Right cardiac atrium (tissue), 5 donors: Measurements from ENCODE around the gene OR12D3. TPM values are rescaled to one million over a fixed set of nuclear protein-coding genes. Genes with fewer than 3 reads are reported as not detected.

Experiments
- ATAC-seq, 2 donors: fragments of 200-7000 bp; cut with Tn5 transposase; one replicate each; pipeline versions ENCODE4 v1.8.0 to v1.9.1; 2020; ENCODE audit warnings: moderate library complexity in 2 of 2, mild to moderate bottlenecking in 1 of 2
- DNase-seq, 3 donors: peaks; one replicate each; pipeline ENCODE4 v3.0.0-alpha.2; 2020
- H3K27ac ChIP-seq: one replicate; pipeline ENCODE4 v1.5.1; 2013; ENCODE audit warnings: mild to moderate bottlenecking, low read length, control low read depth, moderate library complexity
- H3K27me3 ChIP-seq: one replicate; pipeline ENCODE4 v1.6.1; 2013; ENCODE audit not compliant: control insufficient read depth, insufficient read depth
- H3K4me1 ChIP-seq: one replicate; pipeline ENCODE4 v1.6.1; 2013; ENCODE audit warnings: low read length; ENCODE audit not compliant: control insufficient read depth, insufficient read depth
- H3K4me3 ChIP-seq: one replicate; pipeline ENCODE4 v1.5.1; 2013; ENCODE audit warnings: low read length, control low read depth
- H3K9me3 ChIP-seq: one replicate; pipeline ENCODE4 v1.6.1; 2013; ENCODE audit warnings: low read length; ENCODE audit not compliant: control insufficient read depth
- WGBS: extraction: QIAGEN DNeasy Blood & Tissue Kit; methylation state at CpG from one replicate; pipeline ENCODE4 v1.1.7; 2013; 5-methylcytosine and 5-hydroxymethylcytosine counted together
- intact Hi-C, 4 donors: fragments of 100-400 bp; cut with DNase I; formaldehyde crosslinking; loops; one replicate each; pipeline versions ENCODE4 v1.11.0 to v1.14.0; 2022 to 2023
- long read RNA-seq, 4 donors: library from polyadenylated mRNA; unstranded; transcript quantifications; one replicate each; pipeline ENCODE4 v2.0.0, GENCODE V29; 2020 to 2021
- polyA plus RNA-seq: library from polyadenylated mRNA; stranded (reverse); fragments of 200-250 nt; gene quantifications from one replicate; pipeline ENCODE4 v1.2.3, GENCODE V29; 2013
- total RNA-seq, 4 donors: library from RNA; stranded (reverse); fragmentation: NEBNext Ultra II Directional; extraction: Animal tissue kit (Norgen Biotek cat#: 25700); gene quantifications; one replicate each; pipeline ENCODE4 v1.2.1, GENCODE V29; 2021
- donor health status: healthy with polysubstance abuse.
- donor health status: DM: no; HTN: yes; CAD: no.
- donor health status: DM: no; HTN: no; CAD: no.
- donor health status: DM: no; HTN: yes; CAD: no; lungs with severe emphysema.
- donor health status: DM: yes; HTN: yes; CAD: no.

OR12D3 gene
- total RNA-seq: not detected
- polyA plus RNA-seq: not detected
- long read RNA-seq, donor 1: 0 reads
- long read RNA-seq, donor 2: 0 reads
- long read RNA-seq, donor 3: 0 reads
- long read RNA-seq, donor 4: 0 reads

GRCh38 chr6:29375191-29375590 lies at the start of gene OR12D3:
Gene OR12D3, minus strand, starts transcription at chr6:29375291. Its CDS starts 4 bp downstream, at chr6:29375287.
- Histone ChIP-seq H3K27ac (no peak within 1 kb of the TSS), H3K9me3 (no peaks in the 10 kb centered on the region), H3K4me3 (no peak within 1 kb of the TSS), H3K4me1 (no peaks in the 10 kb centered on the region), H3K27me3 (no peaks in the 10 kb centered on the region)
- intact Hi-C loops: no loop called here
- 86% methylated on average over 1 of the region's 1 CpG for WGBS
- no peak for DNase-seq
- no peak for ATAC-seq

- WGBS: 34% methylated on average over 2 of the region's 2 CpGs
- H3K27ac ChIP-seq: no peak overlapping the region
- no peak overlapping the region for H3K4me3 ChIP-seq
- no peaks in the 10 kb centered on the region for H3K4me1 ChIP-seq
- DNase-seq (no peak), ATAC-seq (no peak)
- no peaks in the 10 kb centered on the region for H3K9me3 ChIP-seq
- no peaks in the 10 kb centered on the region for H3K27me3 ChIP-seq
- intact Hi-C loops: no loop called here
These were observed 49.5 kb upstream of the OR12D3 start for GRCh38 chr6:29424575-29424974.

- DNase-seq (no peak), ATAC-seq (no peak)
- Histone ChIP-seq H3K27ac (no peak overlapping the region), H3K4me3 (no peak overlapping the region), H3K4me1 (no peaks in the 10 kb centered on the region), H3K9me3 (no peaks in the 10 kb centered on the region), H3K27me3 (no peaks in the 10 kb centered on the region)
- 89% methylated on average over 2 of the region's 2 CpGs for WGBS
- intact Hi-C loops: no loop called here
These were observed 49.1 kb upstream of the OR12D3 start for GRCh38 chr6:29424168-29424567.

DNA sequence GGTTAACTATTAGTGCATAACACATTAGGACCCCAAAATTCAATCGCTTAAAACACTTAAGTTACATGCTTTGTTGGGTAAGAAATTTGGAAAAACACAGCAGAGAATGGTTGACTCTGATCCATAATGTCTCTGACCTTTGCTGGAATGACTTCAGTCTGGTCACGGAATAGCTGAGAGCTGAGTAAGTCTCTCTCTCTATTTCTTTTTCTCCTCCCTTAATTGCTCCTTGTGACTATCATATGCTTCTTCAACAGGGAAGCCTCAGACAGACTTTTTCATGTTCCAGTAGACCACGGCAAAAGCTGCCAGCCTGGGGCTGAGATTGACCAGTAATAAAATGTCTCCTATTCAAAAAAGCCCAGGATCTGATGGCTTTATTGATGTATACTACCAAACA lies 44.4 kb upstream of the OR12D3 start:
- no peaks in the 10 kb centered on the region for H3K9me3 ChIP-seq
- H3K27ac ChIP-seq: no peak overlapping the region
- H3K4me1 ChIP-seq: no peaks in the 10 kb centered on the region
- intact Hi-C loops: no loop called here
- no peaks in the 10 kb centered on the region for H3K27me3 ChIP-seq
- DNase-seq (no peak), ATAC-seq (no peak)
- WGBS: 50% methylated on average over 3 of the region's 3 CpGs
- H3K4me3 ChIP-seq: no peak overlapping the region

DNA sequence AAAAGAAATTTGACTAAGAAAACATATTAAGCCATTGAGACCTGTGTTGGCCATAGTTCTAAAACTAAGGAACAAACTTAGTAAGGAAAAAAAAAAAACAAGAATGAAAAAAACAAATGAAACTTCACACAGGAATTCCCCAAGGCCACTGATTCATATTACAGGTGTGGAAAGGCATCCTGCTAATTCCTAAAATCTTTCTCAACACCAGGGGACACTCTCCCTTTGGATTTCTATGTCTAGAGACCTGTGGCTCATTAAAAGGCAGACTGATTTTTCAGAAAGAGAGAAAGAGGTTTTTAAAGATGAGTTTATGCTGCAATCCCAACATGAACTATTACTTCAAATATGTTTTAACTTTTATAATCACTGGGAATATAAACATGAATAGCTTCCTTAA lies 39.5 kb upstream of the OR12D3 start, which contains the start of gene OR12D1:
Gene OR12D1, plus strand, starts transcription at position 341 of the 400 bp plus-strand sequence.
- H3K9me3 ChIP-seq: no peaks in the 10 kb centered on the region
- no peak within 1 kb of the TSS for H3K4me3 ChIP-seq
- H3K4me1 ChIP-seq: no peaks in the 10 kb centered on the region
- no peaks in the 10 kb centered on the region for H3K27me3 ChIP-seq
- no peak for DNase-seq
- intact Hi-C loops: no loop called here
- ATAC-seq: no peak
- H3K27ac ChIP-seq: no peak within 1 kb of the TSS

DNA sequence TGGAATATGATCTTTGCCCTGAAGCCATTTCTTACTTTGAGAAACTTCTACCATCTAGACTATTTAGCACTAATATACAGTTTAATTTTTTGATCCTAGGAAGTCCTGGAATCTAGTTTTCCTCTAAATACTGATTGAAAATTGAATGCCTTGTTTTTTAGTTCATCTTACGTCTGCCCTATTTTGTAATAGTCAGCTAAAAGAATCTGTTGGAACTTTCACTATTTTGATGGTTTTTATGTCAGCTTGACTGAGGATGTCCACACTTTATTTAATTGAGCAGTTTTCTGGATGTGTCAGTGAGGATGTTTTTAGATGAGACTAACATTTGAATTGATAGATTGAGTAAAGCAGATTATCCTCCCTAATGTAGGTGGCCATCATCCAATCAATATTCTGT lies 28.7 kb upstream of the OR12D3 start:
- H3K4me1 ChIP-seq: no peaks in the 10 kb centered on the region
- DNase-seq (no peak), ATAC-seq (no peak)
- no peaks in the 10 kb centered on the region for H3K27me3 ChIP-seq
- H3K27ac ChIP-seq: no peak overlapping the region
- intact Hi-C loops: no loop called here
- H3K4me3 ChIP-seq: no peak overlapping the region
- H3K9me3 ChIP-seq: no peaks in the 10 kb centered on the region
- 85% methylated on average over 1 of the region's 1 CpG for WGBS

DNA sequence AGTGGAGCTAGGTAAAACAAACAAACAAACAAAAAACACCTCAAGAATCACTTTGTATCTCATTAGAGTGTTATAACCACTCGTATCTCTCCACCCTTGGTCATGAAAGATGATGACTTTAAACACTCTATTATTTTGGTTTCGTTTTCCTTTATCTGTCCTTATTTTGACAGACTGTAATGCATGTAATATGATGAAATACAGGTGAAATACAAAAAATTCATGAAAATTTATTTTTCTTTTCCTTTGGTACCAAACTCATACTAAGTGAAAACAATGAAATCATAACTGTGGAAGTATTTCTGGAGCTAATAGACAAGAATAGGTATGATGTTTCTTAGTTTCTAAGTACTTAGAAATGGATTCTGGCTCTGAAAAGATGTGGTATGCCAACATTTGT lies 24.4 kb upstream of the OR12D3 start:
- 52% methylated on average over 2 of the region's 2 CpGs for WGBS
- ATAC-seq: no peak
- H3K27me3 ChIP-seq: no peaks in the 10 kb centered on the region

DNA sequence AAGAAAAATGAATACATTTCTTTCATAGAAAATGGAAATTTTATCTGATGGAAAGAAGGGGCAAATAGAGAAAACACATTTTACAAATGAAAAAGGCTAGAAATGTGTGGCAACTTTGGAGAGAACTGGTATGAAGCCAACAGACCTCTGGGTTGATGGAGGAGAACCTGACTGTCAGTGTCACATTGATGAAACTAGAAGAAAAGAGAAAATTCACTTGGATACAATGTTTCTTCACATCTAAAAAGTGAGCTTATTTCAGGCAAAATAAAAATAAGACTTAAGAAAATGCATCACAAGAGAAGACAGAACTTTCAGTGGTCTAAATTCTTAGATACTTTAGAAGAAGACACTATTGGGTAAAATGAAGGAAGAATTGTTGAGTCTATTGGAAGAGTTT lies 20.2 kb upstream of the OR12D3 start, which contains the start of gene OR12D2:
Gene OR12D2, plus strand, starts transcription at position 301 of the 400 bp plus-strand sequence. CDS start 1,069 bp downstream, outside the sequence.
- Histone ChIP-seq H3K4me1 (no peaks in the 10 kb centered on the region), H3K4me3 (no peak within 1 kb of the TSS), H3K27ac (no peak within 1 kb of the TSS), H3K9me3 (no peaks in the 10 kb centered on the region), H3K27me3 (no peaks in the 10 kb centered on the region)
- ATAC-seq: no peak
- DNase-seq: no peak
- intact Hi-C loops: no loop called here

More for the DNA sequence above, 24.4 kb upstream of the OR12D3 start:
- DNase-seq: no peak
- intact Hi-C loops: no loop called here
- no peaks in the 10 kb centered on the region for H3K4me1 ChIP-seq
- H3K4me3 ChIP-seq: no peak overlapping the region
- H3K27ac ChIP-seq: no peak overlapping the region
- H3K9me3 ChIP-seq: no peaks in the 10 kb centered on the region

GRCh38 chr6:29388533-29388932 lies 13.4 kb upstream of the OR12D3 start:
- Histone ChIP-seq H3K4me3 (no peak overlapping the region), H3K9me3 (no peaks in the 10 kb centered on the region), H3K27ac (no peak overlapping the region), H3K4me1 (no peaks in the 10 kb centered on the region), H3K27me3 (no peaks in the 10 kb centered on the region)
- DNase-seq (no peak), ATAC-seq (no peak)
- WGBS: 33% methylated on average over 4 of the region's 4 CpGs
- intact Hi-C loops: no loop called here

DNA sequence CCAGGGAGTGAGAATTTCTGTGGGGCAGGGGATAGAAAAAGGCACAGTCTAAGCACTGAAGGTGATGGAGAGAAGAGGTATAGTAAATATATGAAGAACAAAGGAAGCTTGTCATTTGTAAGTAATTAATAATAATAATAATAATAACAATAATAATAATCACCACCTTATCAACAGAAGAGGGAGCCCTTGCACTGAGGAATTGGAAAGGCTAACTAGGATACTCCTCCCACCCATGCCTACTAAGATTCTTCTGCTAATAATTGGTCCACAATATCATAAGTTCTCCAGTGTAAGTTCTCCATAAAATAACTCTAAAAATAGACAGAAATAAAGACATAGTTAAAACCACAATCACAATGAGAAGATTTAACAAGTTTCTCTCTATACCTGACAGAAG lies 912 bp upstream of the OR12D3 start:
- Histone ChIP-seq H3K4me3 (no peak overlapping the region), H3K9me3 (no peaks in the 10 kb centered on the region), H3K4me1 (no peaks in the 10 kb centered on the region), H3K27ac (no peak overlapping the region), H3K27me3 (no peaks in the 10 kb centered on the region)
- intact Hi-C loops: no loop called here
- DNase-seq: no peak
- ATAC-seq: no peak

GRCh38 chr6:29368765-29369164 lies 6.3 kb downstream of the OR12D3 start, which contains the start of gene OR5V1:
Gene OR5V1, minus strand, starts transcription at chr6:29368865. Its CDS starts 12,670 bp downstream, at chr6:29356195.
- no peaks in the 10 kb centered on the region for H3K4me1 ChIP-seq
- DNase-seq (no peak), ATAC-seq (no peak)
- H3K27ac ChIP-seq: no peak within 1 kb of the TSS
- intact Hi-C loops: no loop called here
- no peaks in the 10 kb centered on the region for H3K9me3 ChIP-seq
- 75% methylated on average over 3 of the region's 3 CpGs for WGBS
- no peak within 1 kb of the TSS for H3K4me3 ChIP-seq
- no peaks in the 10 kb centered on the region for H3K27me3 ChIP-seq

GRCh38 chr6:29355603-29356002 lies 19.5 kb downstream of the OR12D3 start:
- no peaks in the 10 kb centered on the region for H3K9me3 ChIP-seq
- ATAC-seq (no peak), DNase-seq (no peak)
- intact Hi-C loops: no loop called here
- 51% methylated on average over 1 of the region's 1 CpG for WGBS
- H3K27me3 ChIP-seq: no peaks in the 10 kb centered on the region
- no peak overlapping the region for H3K4me3 ChIP-seq
- no peaks in the 10 kb centered on the region for H3K4me1 ChIP-seq
- H3K27ac ChIP-seq: no peak overlapping the region
